SK-N-SH (cell line): ENCODE measurements around the gene SSB. TPM values are rescaled to one million over a fixed set of nuclear protein-coding genes. Genes with fewer than 3 reads are reported as not detected.

ENCODE experiments used
- CTCF ChIA-PET: fragments of 300-600, 350-600 bp; formaldehyde crosslinking; extraction: SDS; loops from one replicate; lab custom pipeline; 2021; lab: Yijun Ruan, JAX
- POLR2A ChIA-PET: fragments of 350-600 bp; sonication (Branson Sonifier 250); formaldehyde crosslinking; extraction: SDS; loops from one replicate; lab custom pipeline; 2020; ENCODE audit warnings: antibody characterized with exemption, inconsistent platforms; lab: Yijun Ruan, JAX
- DNase-seq: peaks from one replicate; pipeline ENCODE4 v3.0.0; 2012
- H2AFZ ChIP-seq: fragments of 200-600 bp; sonication (generic); 2 replicates; pipeline ENCODE4 v1.8.1; 2016; ENCODE audit warnings: antibody characterized with exemption, mild to moderate bottlenecking, low read depth
- H3F3A ChIP-seq: fragments of 200-600 bp; sonication (generic); replicated peaks from 2 replicates; pipeline ENCODE3; 2016; ENCODE audit warnings: antibody characterized with exemption, mild to moderate bottlenecking; ENCODE audit not compliant: insufficient read depth
- H3K27ac ChIP-seq, 2 experiments: fragments of 200-500 bp in 1 of 2; fragments of 200-600 bp in 1 of 2; sonication (Bioruptor generic) in 1 of 2; sonication (generic), shearing (Covaris generic) in 1 of 2; 2 replicates each; pipeline versions ENCODE4 v1.5.1 to v1.6.1; 2014 to 2016; ENCODE audit warnings: low read depth in 2 of 2, inconsistent platforms in 1 of 2, low read length in 1 of 2, mild to moderate bottlenecking in 1 of 2, mixed read lengths in 1 of 2
- H3K27me3 ChIP-seq: fragments of 200-600 bp; sonication (generic), shearing (Covaris generic); 2 replicates; pipeline ENCODE4 v1.6.1; 2016; ENCODE audit warnings: mixed run types; ENCODE audit not compliant: insufficient read depth
- H3K36me3 ChIP-seq, 2 experiments: fragments of 200-500 bp in 1 of 2; fragments of 200-600 bp in 1 of 2; sonication (Bioruptor generic) in 1 of 2; sonication (generic) in 1 of 2; replicated peaks in 1 of 2; 2 replicates each; pipeline versions ENCODE3 to v1.5.1; 2014 to 2016; ENCODE audit warnings: low read length in 1 of 2, mild to moderate bottlenecking in 1 of 2; ENCODE audit not compliant: insufficient read depth in 2 of 2, control insufficient read depth in 1 of 2
- H3K4me1 ChIP-seq, 2 experiments: fragments of 200-500 bp in 1 of 2; fragments of 200-600 bp in 1 of 2; sonication (Bioruptor generic) in 1 of 2; sonication (generic), shearing (Covaris generic) in 1 of 2; 2 replicates each; pipeline versions ENCODE4 v1.5.1 to v1.6.1; 2014 to 2016; ENCODE audit warnings: low read depth in 1 of 2, low read length in 1 of 2, mixed run types in 1 of 2; ENCODE audit not compliant: insufficient read depth in 2 of 2, control insufficient read depth in 1 of 2
- H3K4me2 ChIP-seq: fragments of 200-600 bp; sonication (generic), shearing (Covaris generic); 2 replicates; pipeline ENCODE4 v1.6.1; 2017; ENCODE audit warnings: mixed run types
- H3K4me3 ChIP-seq, 2 experiments: fragments of 200-500 bp in 1 of 2; fragments of 200-600 bp in 1 of 2; sonication (Bioruptor generic) in 1 of 2; sonication (generic), shearing (Covaris generic) in 1 of 2; 2 replicates each; pipeline versions ENCODE4 v1.5.1 to v1.8.1; 2014 to 2016; ENCODE audit warnings: low read depth in 2 of 2, inconsistent platforms in 1 of 2, low read length in 1 of 2, mild to moderate bottlenecking in 1 of 2, mixed read lengths in 1 of 2, moderate library complexity in 1 of 2
- H3K79me2 ChIP-seq: fragments of 200-600 bp; sonication (generic); 2 replicates; pipeline ENCODE4 v1.8.1; 2017; ENCODE audit warnings: mild to moderate bottlenecking; ENCODE audit not compliant: insufficient read depth
- H3K9ac ChIP-seq: fragments of 200-600 bp; sonication (generic); 2 replicates; pipeline ENCODE4 v1.6.1; 2017; ENCODE audit warnings: mixed run types
- H3K9me2 ChIP-seq: fragments of 200-600 bp; sonication (generic); 2 replicates; pipeline ENCODE4 v1.6.1; 2017; ENCODE audit warnings: mixed run types
- H3K9me3 ChIP-seq: fragments of 200-600 bp; sonication (generic); 2 replicates; pipeline ENCODE4 v1.6.1; 2017; ENCODE audit warnings: mixed run types, mild to moderate bottlenecking, moderate library complexity
- H4K20me1 ChIP-seq: fragments of 200-600 bp; sonication (generic); 2 replicates; pipeline ENCODE4 v1.6.1; 2017; ENCODE audit warnings: mild to moderate bottlenecking, mixed run types; ENCODE audit not compliant: insufficient read depth
- EP300 ChIP-seq, 2 experiments: IDR thresholded peaks; 2 replicates each; pipeline versions ENCODE4 v1.4.0 to v1.6.1; 2012; ENCODE audit warnings: borderline replicate concordance in 1 of 2, low read depth in 1 of 2, low read length in 1 of 2
- EZH2phosphoT487 ChIP-seq: fragments of 200-600 bp; sonication (generic); IDR thresholded peaks from 2 replicates; pipeline ENCODE4 v1.6.1; 2017; ENCODE audit warnings: low read depth, mixed run types, mild to moderate bottlenecking, antibody characterized with exemption, moderate library complexity, borderline replicate concordance
- FOSL2 ChIP-seq: IDR thresholded peaks from 2 replicates; pipeline ENCODE4 v1.4.0; 2012; ENCODE audit warnings: low read depth, mild to moderate bottlenecking, moderate library complexity, borderline replicate concordance
- IRF3 ChIP-seq: fragments of 150-350 bp; IDR thresholded peaks from 2 replicates; pipeline ENCODE4 v1.6.1; 2016; ENCODE audit warnings: mild to moderate bottlenecking, low read depth, low read length
- NFIC ChIP-seq: IDR thresholded peaks from 2 replicates; pipeline ENCODE4 v1.4.0; 2012; ENCODE audit warnings: borderline replicate concordance
- PBX3 ChIP-seq: IDR thresholded peaks from 2 replicates; pipeline ENCODE4; 2012
- POLR2AphosphoS5 ChIP-seq: IDR thresholded peaks from 2 replicates; pipeline ENCODE4 v1.6.1; 2012; ENCODE audit warnings: low read depth, low read length
- RAD21 ChIP-seq: IDR thresholded peaks from 2 replicates; pipeline ENCODE4 v1.6.1; 2012; ENCODE audit warnings: mild to moderate bottlenecking, low read length
- RCOR1 ChIP-seq: fragments of 150-350 bp; IDR thresholded peaks from 2 replicates; pipeline ENCODE4 v1.6.1; 2017; ENCODE audit warnings: antibody characterized with exemption, low read length
- REST ChIP-seq: IDR thresholded peaks from 2 replicates; pipeline ENCODE4 v1.6.1; 2012; ENCODE audit warnings: mild to moderate bottlenecking, low read depth, low read length, moderate library complexity
- RFX5 ChIP-seq: IDR thresholded peaks from 2 replicates; pipeline ENCODE4 v1.6.1; 2012; ENCODE audit warnings: mild to moderate bottlenecking, improper control_type of control experiment, low read length
- SIN3A ChIP-seq: IDR thresholded peaks from 2 replicates; pipeline ENCODE4 v1.6.1; 2012; ENCODE audit warnings: low read depth, mild to moderate bottlenecking, low read length, moderate library complexity, borderline replicate concordance
- SMC3 ChIP-seq: IDR thresholded peaks from 2 replicates; pipeline ENCODE4 v1.6.1; 2012; ENCODE audit warnings: low read depth, low read length, improper control_type of control experiment
- TAF1 ChIP-seq: IDR thresholded peaks from 2 replicates; pipeline ENCODE4 v1.6.1; 2012; ENCODE audit warnings: low read depth, mild to moderate bottlenecking, low read length, moderate library complexity, borderline replicate concordance
- TCF12 ChIP-seq: IDR thresholded peaks from 2 replicates; pipeline ENCODE4 v1.4.0; 2012
- ZBTB33 ChIP-seq: IDR thresholded peaks from 2 replicates; pipeline ENCODE4 v1.4.0; 2012; ENCODE audit warnings: low read depth, borderline replicate concordance
- WGBS: methylation state at CpG from one replicate; pipeline ENCODE4 v1.1.6; 2017; ENCODE audit warnings: low lambda C conversion rate; 5-methylcytosine and 5-hydroxymethylcytosine counted together
- polyA plus RNA-seq, 3 experiments: library from polyadenylated mRNA; depleted of rRNA; stranded (reverse); fragments of >200 nt; gene quantifications; 2 replicates each; pipeline ENCODE4 v1.2.3, GENCODE V29; 2012

The SSB gene
- polyA plus RNA-seq, 1 of the 3 experiments (the other 2 are of a cell fraction) = 60.8 TPM

DNA sequence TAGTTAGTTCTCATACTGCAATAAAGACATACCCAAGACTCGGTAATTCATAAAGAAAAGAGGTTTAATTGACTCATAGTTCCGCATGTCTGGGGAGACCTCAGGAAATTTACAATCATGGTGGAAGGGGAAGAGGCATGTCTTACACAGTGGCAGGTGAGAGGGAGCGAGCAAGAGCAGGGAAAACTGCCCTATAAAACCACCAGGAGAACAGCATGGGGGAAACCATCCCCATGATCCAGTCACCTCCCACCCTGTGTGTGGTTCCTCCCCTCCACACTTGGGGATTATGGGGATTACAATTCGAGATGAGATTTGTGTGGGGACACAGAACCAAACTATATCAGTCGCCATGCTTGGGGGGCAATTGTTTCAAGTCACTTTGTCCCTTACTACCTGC, 1.1 kb upstream of the SSB start:
- Histone ChIP-seq H3F3A (no peaks in the 10 kb centered on the region), H3K4me3 (no peak overlapping the region), H3K9me2 (no peaks in the 10 kb centered on the region), H3K27ac (no peak overlapping the region), H3K9me3 (no peaks in the 10 kb centered on the region), H2AFZ (no peak overlapping the region), H3K4me1 (no peaks in the 10 kb centered on the region; a peak in 1 of 4 replicates), H3K27me3 (no peaks in the 10 kb centered on the region), H3K36me3 (peaks cover 12 to 17% of the 10 kb centered on the region in 2 experiments), H3K9ac (no peak overlapping the region), H4K20me1 (no peaks in the 10 kb centered on the region), H3K4me2 (no peak overlapping the region), H3K79me2 (peaks cover 38% of the 10 kb centered on the region)
- POLR2A ChIA-PET = no interaction called here
- TF ChIP-seq PBX3 (no peak), RCOR1 (no peak), EZH2phosphoT487 (no peak), RAD21 (no peak), FOSL2 (no peak), RFX5 (no peak), ZBTB33 (no peak), IRF3 (no peak), SMC3 (no peak), POLR2AphosphoS5 (no peak), EP300 (IDR thresholded peaks at IDR 0.05; ENCODE audit: borderline replicate concordance in 1 of 2, low read depth in 1 of 2, low read length in 1 of 2) (no peak), NFIC (no peak), REST (no peak), SIN3A (no peak), TAF1 (no peak), TCF12 (no peak)
- 82% methylated on average over 5 of the region's 5 CpGs for WGBS
- CTCF ChIA-PET = no interaction called here
- DNase-seq = no peak
